Measurements from ENCODE around the gene GRIN2A.

The GRIN2A gene

DNA sequence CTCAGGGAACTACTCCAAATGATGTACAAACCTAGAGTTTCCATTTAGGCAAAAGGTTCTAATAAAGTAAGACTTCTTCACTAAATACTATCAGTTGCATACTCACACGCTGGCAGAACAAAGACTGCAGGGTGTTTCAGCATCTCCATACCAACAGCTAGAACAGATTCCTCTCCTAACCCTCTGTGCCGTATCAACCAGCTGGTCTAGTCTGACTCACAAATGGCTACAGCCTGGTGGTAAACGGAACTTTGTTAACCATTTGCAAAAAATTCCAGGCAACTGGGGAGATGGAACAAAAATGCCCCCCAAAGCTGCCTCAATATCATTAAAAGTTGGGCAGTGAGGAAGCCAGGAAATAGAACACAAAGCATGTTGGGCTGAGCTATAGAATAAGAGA, 217.1 kb downstream of the GRIN2A start:
- no peak overlapping the region for H3K9ac ChIP-seq (ENCODE audit: low read length)
- no peak for DNase-seq
- no peaks in the 10 kb centered on the region for H3K36me3 ChIP-seq (ENCODE audit: control insufficient read depth in 1 of 2, insufficient read depth in 2 of 2, low read depth in 1 of 2, low read length in 2 of 2)
- H3K27ac ChIP-seq (ENCODE audit: low read length, poor library complexity, severe bottlenecking): no peak overlapping the region
- H3K4ac ChIP-seq (ENCODE audit: low read depth in 1 of 2, low read length in 2 of 2): no peak overlapping the region
- H3K9me3 ChIP-seq (ENCODE audit: control insufficient read depth, low read length): no peaks in the 10 kb centered on the region
- H2AFZ ChIP-seq (ENCODE audit: low read depth, low read length): no peak overlapping the region
- no peak overlapping the region for H2BK15ac ChIP-seq (ENCODE audit: low read depth, poor library complexity, severe bottlenecking)
- H4K91ac ChIP-seq (ENCODE audit: low read length): no peak overlapping the region
- WGBS: 83% methylated on average over 3 of the region's 3 CpGs
- no peak overlapping the region for H2AK5ac ChIP-seq (ENCODE audit: low read length, severe bottlenecking)
- H2BK5ac ChIP-seq (ENCODE audit: low read depth, low read length, poor library complexity, severe bottlenecking): no peak overlapping the region
- H3K4me1 ChIP-seq (ENCODE audit: control insufficient read depth, insufficient read depth, low read depth, low read length): no peaks in the 10 kb centered on the region
- H2BK12ac ChIP-seq (ENCODE audit: low read length in 2 of 2): no peak overlapping the region
- no peak overlapping the region for H2BK120ac ChIP-seq (ENCODE audit: low read depth, low read length)
- no peak overlapping the region for H3K4me3 ChIP-seq (ENCODE audit: insufficient read depth in 1 of 2, low read depth in 1 of 2, low read length in 2 of 2)
- H3K18ac ChIP-seq (ENCODE audit: low read depth in 1 of 2, low read length in 2 of 2): no peak overlapping the region
- H3K14ac ChIP-seq (ENCODE audit: low read length in 2 of 2): no peak overlapping the region
- H3K27me3 ChIP-seq (ENCODE audit: control insufficient read depth in 1 of 2, insufficient read depth in 1 of 2, low read length in 2 of 2): no peaks in the 10 kb centered on the region
- no peak overlapping the region for H3K23ac ChIP-seq (ENCODE audit: low read length in 2 of 2)
- H3K4me2 ChIP-seq (ENCODE audit: low read length, poor library complexity, severe bottlenecking): no peak overlapping the region
- no peaks in the 10 kb centered on the region for H3K79me1 ChIP-seq (replicated peaks; ENCODE audit: low read length, poor library complexity, severe bottlenecking)
- H4K8ac ChIP-seq (ENCODE audit: low read length): no peak overlapping the region

DNA sequence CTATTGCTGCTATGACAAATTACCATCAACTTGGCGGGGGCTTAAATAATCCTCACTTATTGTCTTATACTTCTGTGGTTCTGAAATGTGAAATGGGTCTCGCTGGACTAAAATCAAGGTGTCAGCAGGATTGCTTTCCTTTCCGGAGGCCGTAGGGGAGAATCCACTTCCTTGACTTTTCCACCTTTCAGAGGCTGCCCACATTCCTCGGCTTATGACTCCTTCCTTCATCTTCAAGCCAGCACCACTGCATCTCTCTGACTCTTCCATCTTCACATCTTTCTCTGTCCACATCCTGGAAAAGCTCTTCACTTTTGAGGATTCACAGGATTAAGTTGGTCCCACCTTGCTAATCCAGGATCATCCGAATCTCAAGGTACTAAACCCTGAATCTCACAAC, 217.8 kb downstream of the GRIN2A start:
- Histone ChIP-seq H3K9me3 (ENCODE audit: control insufficient read depth, low read length) (no peaks in the 10 kb centered on the region), H2AFZ (ENCODE audit: low read depth, low read length) (no peak overlapping the region), H2AK5ac (ENCODE audit: low read length, severe bottlenecking) (no peak overlapping the region), H3K27me3 (ENCODE audit: control insufficient read depth in 1 of 2, insufficient read depth in 1 of 2, low read length in 2 of 2) (no peaks in the 10 kb centered on the region), H3K4ac (ENCODE audit: low read depth in 1 of 2, low read length in 2 of 2) (no peak overlapping the region), H3K23ac (ENCODE audit: low read length in 2 of 2) (no peak overlapping the region), H3K9ac (ENCODE audit: low read length) (no peak overlapping the region), H2BK5ac (ENCODE audit: low read depth, low read length, poor library complexity, severe bottlenecking) (no peak overlapping the region), H2BK120ac (ENCODE audit: low read depth, low read length) (no peak overlapping the region), H4K91ac (ENCODE audit: low read length) (no peak overlapping the region), H3K18ac (ENCODE audit: low read depth in 1 of 2, low read length in 2 of 2) (no peak overlapping the region), H2BK15ac (ENCODE audit: low read depth, poor library complexity, severe bottlenecking) (no peak overlapping the region), H3K36me3 (ENCODE audit: control insufficient read depth in 1 of 2, insufficient read depth in 2 of 2, low read depth in 1 of 2, low read length in 2 of 2) (no peaks in the 10 kb centered on the region), H3K14ac (ENCODE audit: low read length in 2 of 2) (no peak overlapping the region), H3K79me1 (replicated peaks; ENCODE audit: low read length, poor library complexity, severe bottlenecking) (no peaks in the 10 kb centered on the region), H3K4me3 (ENCODE audit: insufficient read depth in 1 of 2, low read depth in 1 of 2, low read length in 2 of 2) (no peak overlapping the region), H4K8ac (ENCODE audit: low read length) (no peak overlapping the region), H2BK12ac (ENCODE audit: low read length in 2 of 2) (no peak overlapping the region), H3K27ac (ENCODE audit: low read length, poor library complexity, severe bottlenecking) (no peak overlapping the region), H3K4me2 (ENCODE audit: low read length, poor library complexity, severe bottlenecking) (no peak overlapping the region), H3K4me1 (ENCODE audit: control insufficient read depth, insufficient read depth, low read depth, low read length) (no peaks in the 10 kb centered on the region)
- no peak for DNase-seq
- 80% methylated on average over 6 of the region's 6 CpGs for WGBS

DNA sequence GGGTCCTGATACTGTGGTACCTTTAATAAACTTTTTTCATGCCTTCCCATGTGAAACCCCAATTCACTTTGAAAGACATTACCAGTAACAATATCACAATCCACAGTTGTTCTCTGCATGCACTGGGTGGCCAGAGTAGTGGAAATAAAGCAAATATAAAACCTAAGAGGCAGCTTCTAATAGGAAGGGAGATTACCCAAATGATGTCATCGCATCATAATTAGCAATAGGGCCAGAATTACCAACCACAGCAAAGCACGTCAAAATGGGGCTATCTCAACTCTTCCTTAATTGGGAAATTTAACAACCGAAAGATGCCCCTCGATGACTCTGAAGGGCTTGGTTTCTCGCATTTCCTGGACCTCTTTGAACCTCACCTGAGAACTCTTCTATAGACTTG, 224.8 kb downstream of the GRIN2A start:
- Histone ChIP-seq H3K27me3 (ENCODE audit: control insufficient read depth in 1 of 2, insufficient read depth in 1 of 2, low read length in 2 of 2) (peaks cover 0 to 40% of the 10 kb centered on the region in 2 experiments), H3K79me1 (replicated peaks; ENCODE audit: low read length, poor library complexity, severe bottlenecking) (no peaks in the 10 kb centered on the region), H3K14ac (ENCODE audit: low read length in 2 of 2) (no peak overlapping the region), H2AFZ (ENCODE audit: low read depth, low read length) (no peak overlapping the region), H3K4me3 (ENCODE audit: insufficient read depth in 1 of 2, low read depth in 1 of 2, low read length in 2 of 2) (no peak overlapping the region), H3K18ac (ENCODE audit: low read depth in 1 of 2, low read length in 2 of 2) (no peak overlapping the region), H3K4ac (ENCODE audit: low read depth in 1 of 2, low read length in 2 of 2) (no peak overlapping the region), H2BK12ac (ENCODE audit: low read length in 2 of 2) (no peak overlapping the region), H2BK15ac (ENCODE audit: low read depth, poor library complexity, severe bottlenecking) (no peak overlapping the region), H3K4me1 (ENCODE audit: control insufficient read depth, insufficient read depth, low read depth, low read length) (no peaks in the 10 kb centered on the region), H3K23ac (ENCODE audit: low read length in 2 of 2) (no peak overlapping the region), H3K36me3 (ENCODE audit: control insufficient read depth in 1 of 2, insufficient read depth in 2 of 2, low read depth in 1 of 2, low read length in 2 of 2) (no peaks in the 10 kb centered on the region), H3K4me2 (ENCODE audit: low read length, poor library complexity, severe bottlenecking) (no peak overlapping the region), H3K9me3 (ENCODE audit: control insufficient read depth, low read length) (no peaks in the 10 kb centered on the region), H3K9ac (ENCODE audit: low read length) (no peak overlapping the region), H2AK5ac (ENCODE audit: low read length, severe bottlenecking) (no peak overlapping the region), H2BK120ac (ENCODE audit: low read depth, low read length) (no peak overlapping the region), H4K91ac (ENCODE audit: low read length) (no peak overlapping the region), H4K8ac (ENCODE audit: low read length) (no peak overlapping the region), H2BK5ac (ENCODE audit: low read depth, low read length, poor library complexity, severe bottlenecking) (no peak overlapping the region), H3K27ac (ENCODE audit: low read length, poor library complexity, severe bottlenecking) (no peak overlapping the region)
- no peak for DNase-seq
- WGBS: 68% methylated on average over 5 of the region's 5 CpGs

DNA sequence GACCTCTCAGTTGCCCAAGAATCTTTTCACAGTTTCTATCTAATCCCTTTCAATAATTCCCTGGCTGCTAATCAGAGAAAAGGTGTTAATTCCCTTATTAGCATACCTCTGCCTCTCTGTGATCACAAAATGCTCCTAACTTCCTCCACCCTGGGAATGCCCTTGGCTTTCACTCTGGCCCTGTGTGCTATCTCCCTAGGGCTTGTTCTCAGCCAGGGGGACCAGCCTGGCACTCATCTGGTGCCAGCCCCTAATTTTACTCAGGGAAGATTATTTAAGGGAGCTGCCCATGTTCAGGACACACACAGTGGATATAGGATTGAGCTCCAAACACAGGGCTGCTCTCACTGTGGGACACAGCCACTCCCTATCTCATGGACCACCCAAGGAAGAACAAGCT, 225.2 kb downstream of the GRIN2A start:
- Histone ChIP-seq H3K4me2 (ENCODE audit: low read length, poor library complexity, severe bottlenecking) (no peak overlapping the region), H3K9ac (ENCODE audit: low read length) (no peak overlapping the region), H2BK12ac (ENCODE audit: low read length in 2 of 2) (no peak overlapping the region), H2AK5ac (ENCODE audit: low read length, severe bottlenecking) (no peak overlapping the region), H2BK120ac (ENCODE audit: low read depth, low read length) (no peak overlapping the region), H3K9me3 (ENCODE audit: control insufficient read depth, low read length) (no peaks in the 10 kb centered on the region), H4K8ac (ENCODE audit: low read length) (no peak overlapping the region), H3K27me3 (ENCODE audit: control insufficient read depth in 1 of 2, insufficient read depth in 1 of 2, low read length in 2 of 2) (peaks cover 0 to 44% of the 10 kb centered on the region in 2 experiments), H4K91ac (ENCODE audit: low read length) (no peak overlapping the region), H3K23ac (ENCODE audit: low read length in 2 of 2) (no peak overlapping the region), H3K27ac (ENCODE audit: low read length, poor library complexity, severe bottlenecking) (no peak overlapping the region), H3K18ac (ENCODE audit: low read depth in 1 of 2, low read length in 2 of 2) (no peak overlapping the region), H2AFZ (ENCODE audit: low read depth, low read length) (no peak overlapping the region), H2BK15ac (ENCODE audit: low read depth, poor library complexity, severe bottlenecking) (no peak overlapping the region), H3K4ac (ENCODE audit: low read depth in 1 of 2, low read length in 2 of 2) (no peak overlapping the region), H3K36me3 (ENCODE audit: control insufficient read depth in 1 of 2, insufficient read depth in 2 of 2, low read depth in 1 of 2, low read length in 2 of 2) (no peaks in the 10 kb centered on the region), H3K79me1 (replicated peaks; ENCODE audit: low read length, poor library complexity, severe bottlenecking) (no peaks in the 10 kb centered on the region), H3K4me3 (ENCODE audit: insufficient read depth in 1 of 2, low read depth in 1 of 2, low read length in 2 of 2) (no peak overlapping the region), H3K14ac (ENCODE audit: low read length in 2 of 2) (no peak overlapping the region), H2BK5ac (ENCODE audit: low read depth, low read length, poor library complexity, severe bottlenecking) (no peak overlapping the region), H3K4me1 (ENCODE audit: control insufficient read depth, insufficient read depth, low read depth, low read length) (no peaks in the 10 kb centered on the region)
- DNase-seq: no peak
